Karpas-422 (cell line): ENCODE results near the gene UBTD1. TPM values are rescaled to one million over a fixed set of nuclear protein-coding genes. Genes with fewer than 3 reads are reported as not detected.
"Not testable (repeated sequence)": the region's sequence is repeated elsewhere in the genome, so short reads cannot be mapped to it uniquely, and the experiment has no call there.

Experiments used
- DNase-seq: peaks from one replicate; pipeline ENCODE4 v3.0.0-alpha.2; 2015
- H2AFZ ChIP-seq: fragments of 200-600 bp; sonication (generic); 2 replicates; pipeline ENCODE4 v1.6.1; 2014; ENCODE audit warnings: antibody characterized with exemption, low read length, mixed read lengths
- H3K27ac ChIP-seq: fragments of 200-600 bp; sonication (generic); 2 replicates; pipeline ENCODE4 v1.5.1; 2014; ENCODE audit warnings: mild to moderate bottlenecking, low read length, moderate library complexity
- H3K27me3 ChIP-seq: fragments of 200-600 bp; sonication (generic); 2 replicates; pipeline ENCODE4 v1.6.1; 2014; ENCODE audit warnings: low read length, mixed read lengths
- H3K36me3 ChIP-seq: fragments of 200-600 bp; sonication (generic); 2 replicates; pipeline ENCODE4 v1.6.1; 2014; ENCODE audit warnings: low read length, mixed read lengths; ENCODE audit not compliant: insufficient read depth
- H3K4me1 ChIP-seq: fragments of 200-600 bp; sonication (generic); 2 replicates; pipeline ENCODE4 v1.6.1; 2014; ENCODE audit warnings: mild to moderate bottlenecking, low read length, mixed read lengths
- H3K4me2 ChIP-seq: fragments of 200-600 bp; sonication (generic); 2 replicates; pipeline ENCODE4 v1.6.1; 2014; ENCODE audit warnings: low read length, low read depth, mild to moderate bottlenecking; ENCODE audit not compliant: poor library complexity, severe bottlenecking
- H3K4me3 ChIP-seq: fragments of 200-600 bp; sonication (generic); 2 replicates; pipeline ENCODE4 v1.5.1; 2014; ENCODE audit warnings: mild to moderate bottlenecking, antibody characterized with exemption, low read length, mixed read lengths
- H3K79me2 ChIP-seq: fragments of 200-600 bp; sonication (generic); 2 replicates; pipeline ENCODE4 v1.6.1; 2014; ENCODE audit warnings: mild to moderate bottlenecking, low read length, mixed read lengths
- H3K9ac ChIP-seq: fragments of 200-600 bp; sonication (generic); 2 replicates; pipeline ENCODE4 v1.6.0; 2014; ENCODE audit warnings: low read length
- H3K9me2 ChIP-seq: fragments of 200-600 bp; sonication (generic), shearing (Covaris generic); replicated peaks from 2 replicates; pipeline ENCODE4 v1.6.0; 2014; ENCODE audit warnings: mild to moderate bottlenecking, low read length, moderate library complexity; ENCODE audit not compliant: insufficient read depth
- H3K9me3 ChIP-seq: fragments of 300-700, 200-600 bp; sonication (generic); 2 replicates; pipeline ENCODE4 v1.6.1; 2014; ENCODE audit warnings: low read length, mixed read lengths
- H4K20me1 ChIP-seq: fragments of 200-600 bp; sonication (generic); 2 replicates; pipeline ENCODE4 v1.6.1; 2014; ENCODE audit warnings: mild to moderate bottlenecking, antibody characterized with exemption, low read length, low read depth; ENCODE audit not compliant: insufficient read depth
- total RNA-seq: library from RNA; depleted of rRNA; stranded (reverse); fragments of >200 nt; shearing (Covaris generic); gene quantifications from 2 replicates; pipeline ENCODE4 v1.2.3, GENCODE V29; 2014; ENCODE audit warnings: low replicate concordance

Gene UBTD1
- total RNA-seq, 1 experiment from 2014 or later: 0.11 TPM

- H3K36me3 ChIP-seq: no peaks in the 10 kb centered on the region
- H3K27ac ChIP-seq: no peak overlapping the region
- H3K4me1 ChIP-seq: no peaks in the 10 kb centered on the region
- no peak overlapping the region for H3K4me2 ChIP-seq
- no peaks in the 10 kb centered on the region for H3K9me3 ChIP-seq
- no peaks in the 10 kb centered on the region for H4K20me1 ChIP-seq
- H3K9ac ChIP-seq: no peak overlapping the region
- H2AFZ ChIP-seq: no peak overlapping the region
- no peaks in the 10 kb centered on the region for H3K79me2 ChIP-seq
- no peaks in the 10 kb centered on the region for H3K27me3 ChIP-seq
- H3K9me2 ChIP-seq: no peaks in the 10 kb centered on the region
- no peak overlapping the region for H3K4me3 ChIP-seq
- no peak for DNase-seq
Measured at GRCh38 chr10:97520520-97520919, 21.8 kb downstream of the UBTD1 start.

- Histone ChIP-seq H3K4me2 (no peak overlapping the region), H3K9me3 (no peaks in the 10 kb centered on the region), H3K27ac (no peak overlapping the region), H3K27me3 (no peaks in the 10 kb centered on the region), H3K79me2 (no peaks in the 10 kb centered on the region), H3K9me2 (no peaks in the 10 kb centered on the region), H2AFZ (no peak overlapping the region), H3K9ac (no peak overlapping the region), H3K4me1 (no peaks in the 10 kb centered on the region), H3K4me3 (no peak overlapping the region), H3K36me3 (no peaks in the 10 kb centered on the region), H4K20me1 (no peaks in the 10 kb centered on the region)
- DNase-seq: no peak
Measured at GRCh38 chr10:97520978-97521761, 22.4 kb downstream of the UBTD1 start.

GRCh38 chr10:97522071-97522470 is 23.3 kb downstream of the UBTD1 start:
- Histone ChIP-seq H3K9ac (no peak overlapping the region), H3K36me3 (no peaks in the 10 kb centered on the region), H3K27me3 (no peaks in the 10 kb centered on the region), H3K4me3 (no peak overlapping the region), H2AFZ (no peak overlapping the region), H3K9me2 (no peaks in the 10 kb centered on the region), H3K9me3 (no peaks in the 10 kb centered on the region), H3K4me2 (no peak overlapping the region), H3K79me2 (no peaks in the 10 kb centered on the region), H3K4me1 (no peaks in the 10 kb centered on the region), H4K20me1 (no peaks in the 10 kb centered on the region), H3K27ac (no peak overlapping the region)
- no peak for DNase-seq

- Histone ChIP-seq H3K4me3 (no peak overlapping the region), H3K36me3 (no peaks in the 10 kb centered on the region), H3K27ac (no peak overlapping the region), H3K9ac (no peak overlapping the region), H3K4me2 (no peak overlapping the region), H3K9me2 (no peaks in the 10 kb centered on the region), H3K27me3 (no peaks in the 10 kb centered on the region), H2AFZ (no peak overlapping the region), H3K9me3 (no peaks in the 10 kb centered on the region), H4K20me1 (no peaks in the 10 kb centered on the region), H3K79me2 (no peaks in the 10 kb centered on the region), H3K4me1 (no peaks in the 10 kb centered on the region)
- no peak for DNase-seq
Measured at GRCh38 chr10:97522937-97523336, 24.2 kb downstream of the UBTD1 start.

GRCh38 chr10:97525086-97525485 is 26.4 kb downstream of the UBTD1 start:
- Histone ChIP-seq H4K20me1 (no peaks in the 10 kb centered on the region), H3K9me2 (no peaks in the 10 kb centered on the region), H3K9me3 (no peaks in the 10 kb centered on the region), H3K4me1 (no peaks in the 10 kb centered on the region), H3K27ac (no peak overlapping the region), H3K4me2 (no peak overlapping the region), H2AFZ (no peak overlapping the region), H3K4me3 (no peak overlapping the region), H3K9ac (no peak overlapping the region), H3K36me3 (no peaks in the 10 kb centered on the region), H3K27me3 (no peaks in the 10 kb centered on the region), H3K79me2 (no peaks in the 10 kb centered on the region)
- no peak for DNase-seq

- no peaks in the 10 kb centered on the region for H3K27me3 ChIP-seq
- DNase-seq: no peak
- H3K4me2 ChIP-seq: no peak overlapping the region
- no peaks in the 10 kb centered on the region for H4K20me1 ChIP-seq
- H3K27ac ChIP-seq: no peak overlapping the region
- no peaks in the 10 kb centered on the region for H3K4me1 ChIP-seq
- H3K36me3 ChIP-seq: no peaks in the 10 kb centered on the region
- no peak overlapping the region for H3K4me3 ChIP-seq
- H3K9ac ChIP-seq: no peak overlapping the region
- H2AFZ ChIP-seq: no peak overlapping the region
- no peaks in the 10 kb centered on the region for H3K9me2 ChIP-seq
- no peaks in the 10 kb centered on the region for H3K9me3 ChIP-seq
- H3K79me2 ChIP-seq: no peaks in the 10 kb centered on the region
Measured at GRCh38 chr10:97525683-97526110, 27.0 kb downstream of the UBTD1 start.

GRCh38 chr10:97528876-97529275 is 30.2 kb downstream of the UBTD1 start:
- H3K4me1 ChIP-seq, H4K20me1 ChIP-seq, H3K4me2 ChIP-seq, H3K4me3 ChIP-seq, DNase-seq, H3K9me3 ChIP-seq, H2AFZ ChIP-seq, H3K9me2 ChIP-seq, H3K9ac ChIP-seq, H3K36me3 ChIP-seq, H3K79me2 ChIP-seq, H3K27me3 ChIP-seq, H3K27ac ChIP-seq: not testable (repeated sequence)

- Histone ChIP-seq H3K4me1 (no peaks in the 10 kb centered on the region), H3K9me3 (no peaks in the 10 kb centered on the region), H2AFZ (no peak overlapping the region), H3K79me2 (no peaks in the 10 kb centered on the region), H3K4me3 (no peak overlapping the region), H3K27ac (no peak overlapping the region), H3K4me2 (no peak overlapping the region), H3K27me3 (no peaks in the 10 kb centered on the region), H4K20me1 (no peaks in the 10 kb centered on the region), H3K36me3 (no peaks in the 10 kb centered on the region), H3K9ac (no peak overlapping the region), H3K9me2 (no peaks in the 10 kb centered on the region)
- DNase-seq: no peak
Measured at GRCh38 chr10:97529685-97530465, 31.2 kb downstream of the UBTD1 start.
